HEK293 (cell line): ENCODE data around the gene TNS1.

Experiments
- CTCF ChIA-PET: fragments of 350-600 bp; formaldehyde crosslinking; extraction: SDS; loops from one replicate; lab custom pipeline; 2021; ENCODE audit warnings: antibody characterized with exemption; lab: Yijun Ruan, JAX
- POLR2A ChIA-PET: fragments of 300-600 bp; formaldehyde crosslinking; extraction: SDS; loops from one replicate; lab custom pipeline; 2020; ENCODE audit warnings: antibody characterized with exemption, inconsistent platforms; lab: Yijun Ruan, JAX
- H3K27ac ChIP-seq: fragments of 200-500 bp; sonication (Bioruptor generic); 2 replicates; pipeline ENCODE4 v1.5.1; 2014; ENCODE audit warnings: low read depth, low read length, control low read depth, inconsistent platforms; ENCODE audit errors: extremely low read depth
- H3K36me3 ChIP-seq, 2 experiments: fragments of 200-500 bp in 1 of 2; sonication (Bioruptor generic) in 1 of 2; 1 replicate in 1 of 2; 2 replicates in 1 of 2; pipeline ENCODE4 v1.5.1; 2014 to 2017; ENCODE audit warnings: inconsistent platforms in 2 of 2, low read length in 2 of 2; ENCODE audit not compliant: control insufficient read depth in 2 of 2, insufficient read depth in 1 of 2
- H3K4me1 ChIP-seq: fragments of 200-500 bp; sonication (Bioruptor generic); 2 replicates; pipeline ENCODE4 v1.5.1; 2014; ENCODE audit warnings: mild to moderate bottlenecking, low read length, inconsistent platforms; ENCODE audit not compliant: control insufficient read depth, insufficient read depth
- H3K4me3 ChIP-seq: 2 replicates; pipeline ENCODE4 v1.5.1; 2011; ENCODE audit warnings: low read depth, mild to moderate bottlenecking, control low read depth, low read length, moderate library complexity
- H3K9me3 ChIP-seq: fragments of 200-500 bp; sonication (Bioruptor generic); 2 replicates; pipeline ENCODE4 v1.5.1; 2014; ENCODE audit warnings: low read depth, low read length, inconsistent platforms; ENCODE audit not compliant: control insufficient read depth, insufficient read depth
- ATF2 ChIP-seq: fragments of 450-650 bp; formaldehyde crosslinking; IDR thresholded peaks from 2 replicates; pipeline ENCODE4 v1.5.1; 2016; ENCODE audit warnings: missing biosample characterization, missing genetic modification characterization, low read depth
- HOXD13 ChIP-seq: sonication (generic); formaldehyde crosslinking; IDR thresholded peaks from 2 replicates; pipeline ENCODE4 v1.8.0; 2022; ENCODE audit warnings: missing genetic modification reagents, borderline replicate concordance
- ZBTB17 ChIP-seq: fragments of 450-650 bp; formaldehyde crosslinking; IDR thresholded peaks from 2 replicates; pipeline ENCODE4 v1.5.1; 2016; ENCODE audit warnings: missing biosample characterization, missing genetic modification characterization
- ZIC2 ChIP-seq: fragments of 450-650 bp; formaldehyde crosslinking; IDR thresholded peaks from 2 replicates; pipeline ENCODE4 v1.5.1; 2016; ENCODE audit warnings: missing biosample characterization, missing genetic modification characterization
- ZNF214 ChIP-seq: fragments of 450-650 bp; formaldehyde crosslinking; IDR thresholded peaks from 2 replicates; pipeline ENCODE4 v1.5.1; 2017; ENCODE audit warnings: missing biosample characterization, mild to moderate bottlenecking, missing genetic modification characterization, borderline replicate concordance
- ZNF223 ChIP-seq: fragments of 450-650 bp; formaldehyde crosslinking; IDR thresholded peaks from 2 replicates; pipeline ENCODE4 v1.5.1; 2016; ENCODE audit warnings: missing biosample characterization, missing genetic modification characterization
- ZNF248 ChIP-seq: fragments of 450-650 bp; formaldehyde crosslinking; IDR thresholded peaks from 2 replicates; pipeline ENCODE4 v1.5.1; 2017; ENCODE audit warnings: missing biosample characterization, missing genetic modification characterization
- ZNF311 ChIP-seq: fragments of 450-650 bp; formaldehyde crosslinking; IDR thresholded peaks from 2 replicates; pipeline ENCODE4 v1.5.1; 2017; ENCODE audit warnings: missing biosample characterization, missing genetic modification characterization, borderline replicate concordance
- ZNF549 ChIP-seq: fragments of 450-650 bp; IDR thresholded peaks from 2 replicates; pipeline ENCODE4 v1.5.1; 2018; ENCODE audit warnings: missing biosample characterization, missing genetic modification characterization, mild to moderate bottlenecking, inconsistent platforms, moderate library complexity
- ZNF600 ChIP-seq: fragments of 450-650 bp; formaldehyde crosslinking; IDR thresholded peaks from 2 replicates; pipeline ENCODE4 v1.5.1; 2016; ENCODE audit warnings: missing biosample characterization, missing genetic modification characterization
- ZNF629 ChIP-seq: fragments of 450-650 bp; formaldehyde crosslinking; IDR thresholded peaks from 2 replicates; pipeline ENCODE4 v1.5.1; 2017; ENCODE audit warnings: missing biosample characterization, missing genetic modification characterization
- ZNF707 ChIP-seq: fragments of 450-650 bp; formaldehyde crosslinking; IDR thresholded peaks from 2 replicates; pipeline ENCODE4 v1.5.1; 2016; ENCODE audit warnings: missing biosample characterization, missing genetic modification characterization
- ZNF777 ChIP-seq: fragments of 450-650 bp; formaldehyde crosslinking; IDR thresholded peaks from 2 replicates; pipeline ENCODE4 v1.5.1; 2017; ENCODE audit warnings: missing biosample characterization, missing genetic modification characterization, borderline replicate concordance
- TF ChIP-seq, protein P1 (sequence below): fragments of 450-650 bp; formaldehyde crosslinking; IDR thresholded peaks from 2 replicates; pipeline ENCODE4 v1.5.1; 2016; ENCODE audit warnings: missing biosample characterization, missing genetic modification characterization
- TF ChIP-seq, protein P2 (sequence below): fragments of 450-650 bp; formaldehyde crosslinking; IDR thresholded peaks from 2 replicates; pipeline ENCODE4 v1.5.1; 2016; ENCODE audit warnings: missing biosample characterization, missing genetic modification characterization
- TF ChIP-seq, protein P3 (sequence below): fragments of 450-650 bp; formaldehyde crosslinking; conservative IDR thresholded peaks from 2 replicates; pipeline ENCODE4 v1.5.1; 2016; ENCODE audit warnings: low read depth, missing biosample characterization, missing genetic modification characterization
- TF ChIP-seq, protein P4 (sequence below): fragments of 450-650 bp; formaldehyde crosslinking; IDR thresholded peaks from 2 replicates; pipeline ENCODE4 v1.5.1; 2016; ENCODE audit warnings: missing biosample characterization, missing genetic modification characterization

The TNS1 gene

GRCh38 chr2:217899231-217900009 lies 103.4 kb downstream of the TNS1 start (continued):
- TF ChIP-seq, protein P1, sequence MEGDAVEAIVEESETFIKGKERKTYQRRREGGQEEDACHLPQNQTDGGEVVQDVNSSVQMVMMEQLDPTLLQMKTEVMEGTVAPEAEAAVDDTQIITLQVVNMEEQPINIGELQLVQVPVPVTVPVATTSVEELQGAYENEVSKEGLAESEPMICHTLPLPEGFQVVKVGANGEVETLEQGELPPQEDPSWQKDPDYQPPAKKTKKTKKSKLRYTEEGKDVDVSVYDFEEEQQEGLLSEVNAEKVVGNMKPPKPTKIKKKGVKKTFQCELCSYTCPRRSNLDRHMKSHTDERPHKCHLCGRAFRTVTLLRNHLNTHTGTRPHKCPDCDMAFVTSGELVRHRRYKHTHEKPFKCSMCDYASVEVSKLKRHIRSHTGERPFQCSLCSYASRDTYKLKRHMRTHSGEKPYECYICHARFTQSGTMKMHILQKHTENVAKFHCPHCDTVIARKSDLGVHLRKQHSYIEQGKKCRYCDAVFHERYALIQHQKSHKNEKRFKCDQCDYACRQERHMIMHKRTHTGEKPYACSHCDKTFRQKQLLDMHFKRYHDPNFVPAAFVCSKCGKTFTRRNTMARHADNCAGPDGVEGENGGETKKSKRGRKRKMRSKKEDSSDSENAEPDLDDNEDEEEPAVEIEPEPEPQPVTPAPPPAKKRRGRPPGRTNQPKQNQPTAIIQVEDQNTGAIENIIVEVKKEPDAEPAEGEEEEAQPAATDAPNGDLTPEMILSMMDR (tag by site-specific recombination): peak; percentile 47
- TF ChIP-seq, protein P2, sequence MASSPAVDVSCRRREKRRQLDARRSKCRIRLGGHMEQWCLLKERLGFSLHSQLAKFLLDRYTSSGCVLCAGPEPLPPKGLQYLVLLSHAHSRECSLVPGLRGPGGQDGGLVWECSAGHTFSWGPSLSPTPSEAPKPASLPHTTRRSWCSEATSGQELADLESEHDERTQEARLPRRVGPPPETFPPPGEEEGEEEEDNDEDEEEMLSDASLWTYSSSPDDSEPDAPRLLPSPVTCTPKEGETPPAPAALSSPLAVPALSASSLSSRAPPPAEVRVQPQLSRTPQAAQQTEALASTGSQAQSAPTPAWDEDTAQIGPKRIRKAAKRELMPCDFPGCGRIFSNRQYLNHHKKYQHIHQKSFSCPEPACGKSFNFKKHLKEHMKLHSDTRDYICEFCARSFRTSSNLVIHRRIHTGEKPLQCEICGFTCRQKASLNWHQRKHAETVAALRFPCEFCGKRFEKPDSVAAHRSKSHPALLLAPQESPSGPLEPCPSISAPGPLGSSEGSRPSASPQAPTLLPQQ (tag by site-specific recombination): no peak
- TF ChIP-seq ZNF214 (tag by site-specific recombination) (no peak), HOXD13 (no peak), ATF2 (tag by site-specific recombination) (no peak), ZBTB17 (no peak), ZNF549 (tag by site-specific recombination) (no peak), ZNF600 (tag by site-specific recombination) (peak; percentile 42; the same call in 1 of the 2 replicates), ZNF707 (no peak)
- TF ChIP-seq, protein P3, sequence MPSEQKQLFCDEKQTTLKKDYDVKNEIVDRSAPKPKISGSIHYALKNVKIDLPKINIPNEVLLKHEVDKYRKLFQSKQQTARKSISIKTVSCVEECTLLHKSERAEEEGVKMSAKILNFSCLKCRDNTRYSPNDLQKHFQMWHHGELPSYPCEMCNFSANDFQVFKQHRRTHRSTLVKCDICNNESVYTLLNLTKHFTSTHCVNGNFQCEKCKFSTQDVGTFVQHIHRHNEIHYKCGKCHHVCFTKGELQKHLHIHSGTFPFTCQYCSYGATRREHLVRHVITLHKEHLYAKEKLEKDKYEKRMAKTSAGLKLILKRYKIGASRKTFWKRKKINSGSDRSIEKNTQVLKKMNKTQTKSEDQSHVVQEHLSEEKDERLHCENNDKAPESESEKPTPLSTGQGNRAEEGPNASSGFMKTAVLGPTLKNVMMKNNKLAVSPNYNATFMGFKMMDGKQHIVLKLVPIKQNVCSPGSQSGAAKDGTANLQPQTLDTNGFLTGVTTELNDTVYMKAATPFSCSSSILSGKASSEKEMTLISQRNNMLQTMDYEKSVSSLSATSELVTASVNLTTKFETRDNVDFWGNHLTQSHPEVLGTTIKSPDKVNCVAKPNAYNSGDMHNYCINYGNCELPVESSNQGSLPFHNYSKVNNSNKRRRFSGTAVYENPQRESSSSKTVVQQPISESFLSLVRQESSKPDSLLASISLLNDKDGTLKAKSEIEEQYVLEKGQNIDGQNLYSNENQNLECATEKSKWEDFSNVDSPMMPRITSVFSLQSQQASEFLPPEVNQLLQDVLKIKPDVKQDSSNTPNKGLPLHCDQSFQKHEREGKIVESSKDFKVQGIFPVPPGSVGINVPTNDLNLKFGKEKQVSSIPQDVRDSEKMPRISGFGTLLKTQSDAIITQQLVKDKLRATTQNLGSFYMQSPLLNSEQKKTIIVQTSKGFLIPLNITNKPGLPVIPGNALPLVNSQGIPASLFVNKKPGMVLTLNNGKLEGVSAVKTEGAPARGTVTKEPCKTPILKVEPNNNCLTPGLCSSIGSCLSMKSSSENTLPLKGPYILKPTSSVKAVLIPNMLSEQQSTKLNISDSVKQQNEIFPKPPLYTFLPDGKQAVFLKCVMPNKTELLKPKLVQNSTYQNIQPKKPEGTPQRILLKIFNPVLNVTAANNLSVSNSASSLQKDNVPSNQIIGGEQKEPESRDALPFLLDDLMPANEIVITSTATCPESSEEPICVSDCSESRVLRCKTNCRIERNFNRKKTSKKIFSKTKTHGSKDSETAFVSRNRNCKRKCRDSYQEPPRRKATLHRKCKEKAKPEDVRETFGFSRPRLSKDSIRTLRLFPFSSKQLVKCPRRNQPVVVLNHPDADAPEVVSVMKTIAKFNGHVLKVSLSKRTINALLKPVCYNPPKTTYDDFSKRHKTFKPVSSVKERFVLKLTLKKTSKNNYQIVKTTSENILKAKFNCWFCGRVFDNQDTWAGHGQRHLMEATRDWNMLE (tag by site-specific recombination): no peak
- TF ChIP-seq, all 188 proteins: peak for 5

GRCh38 chr2:217897816-217898806 lies 104.7 kb downstream of the TNS1 start:
- Histone ChIP-seq H3K36me3 (peaks cover 0 to 3% of the 10 kb centered on the region in 2 experiments; a peak in 1 of 3 replicates), H3K4me1 (no peaks in the 10 kb centered on the region), H3K9me3 (no peaks in the 10 kb centered on the region), H3K27ac (no peak overlapping the region), H3K4me3 (no peak overlapping the region)
- ChIA-PET POLR2A (no interaction called here), CTCF (interaction anchor here (0.6 to 4.6 kb wide), 9 partner anchors 11 to 140 kb away, joined by 3 to 41 read pairs (median 5); no protein-coding TSS in a partner anchor)
- TF ChIP-seq, protein P4, sequence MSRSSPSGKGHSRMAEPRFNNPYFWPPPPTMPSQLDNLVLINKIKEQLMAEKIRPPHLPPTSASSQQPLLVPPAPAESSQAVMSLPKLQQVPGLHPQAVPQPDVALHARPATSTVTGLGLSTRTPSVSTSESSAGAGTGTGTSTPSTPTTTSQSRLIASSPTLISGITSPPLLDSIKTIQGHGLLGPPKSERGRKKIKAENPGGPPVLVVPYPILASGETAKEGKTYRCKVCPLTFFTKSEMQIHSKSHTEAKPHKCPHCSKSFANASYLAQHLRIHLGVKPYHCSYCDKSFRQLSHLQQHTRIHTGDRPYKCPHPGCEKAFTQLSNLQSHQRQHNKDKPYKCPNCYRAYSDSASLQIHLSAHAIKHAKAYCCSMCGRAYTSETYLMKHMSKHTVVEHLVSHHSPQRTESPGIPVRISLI (tag by site-specific recombination): no peak
- TF ChIP-seq ZNF223 (tag by site-specific recombination) (no peak), ZIC2 (no peak), ZNF629 (tag by site-specific recombination) (no peak), ZNF777 (tag by site-specific recombination) (no peak), ZNF248 (no peak), ZNF311 (tag by site-specific recombination) (no peak)
